HepG2 (cell line): ENCODE measurements around the gene VILL. TPM values are rescaled to one million over a fixed set of nuclear protein-coding genes. Genes with fewer than 3 reads are reported as not detected.

ENCODE experiments used
- HMGXB4 ChIP-seq, 2 experiments: sonication (generic) in 1 of 2; formaldehyde crosslinking in 1 of 2; IDR thresholded peaks; 2 replicates each; pipeline versions ENCODE4 v1.4.0 to v1.6.1; 2018 to 2020; ENCODE audit warnings: missing genetic modification reagents in 2 of 2, borderline replicate concordance in 1 of 2, low read depth in 1 of 2, mild to moderate bottlenecking in 1 of 2, missing biosample characterization in 1 of 2
- IRF1 ChIP-seq: sonication (generic); formaldehyde crosslinking; IDR thresholded peaks from 2 replicates; pipeline ENCODE4 v1.4.0; 2020; ENCODE audit warnings: low read depth, mild to moderate bottlenecking, missing genetic modification reagents
- MED1 ChIP-seq: sonication (generic); formaldehyde crosslinking; IDR thresholded peaks from 2 replicates; pipeline ENCODE4 v1.4.0; 2020; ENCODE audit warnings: missing genetic modification reagents
- PCBP1 ChIP-seq: fragments of 200-400 bp; formaldehyde crosslinking; IDR thresholded peaks from 2 replicates; pipeline ENCODE4 v1.6.1; 2017; ENCODE audit warnings: mild to moderate bottlenecking, low read depth, low read length, borderline replicate concordance
- REPIN1 ChIP-seq: sonication (generic); formaldehyde crosslinking; IDR thresholded peaks from 2 replicates; pipeline ENCODE4 v1.8.0; 2022; ENCODE audit warnings: missing genetic modification reagents, low read depth, mild to moderate bottlenecking, borderline replicate concordance
- RORA ChIP-seq: sonication (generic); formaldehyde crosslinking; IDR thresholded peaks from 2 replicates; pipeline ENCODE4 v1.5.0; 2020; ENCODE audit warnings: mild to moderate bottlenecking, missing genetic modification reagents, moderate library complexity
- ZBTB46 ChIP-seq: sonication (generic); formaldehyde crosslinking; IDR thresholded peaks from 2 replicates; pipeline ENCODE4 v1.4.0; 2020; ENCODE audit warnings: mild to moderate bottlenecking, missing genetic modification reagents, borderline replicate concordance
- ZKSCAN8 ChIP-seq: IDR thresholded peaks from 2 replicates; pipeline ENCODE4 v1.6.1; 2016; ENCODE audit warnings: borderline replicate concordance, missing genetic modification reagents, missing compliant biosample characterization
- ZNF333 ChIP-seq: sonication (generic); formaldehyde crosslinking; IDR thresholded peaks from 2 replicates; pipeline ENCODE4 v1.4.0; 2020; ENCODE audit warnings: mild to moderate bottlenecking, missing genetic modification reagents, borderline replicate concordance
- ZNF614 ChIP-seq: IDR thresholded peaks from 2 replicates; pipeline ENCODE4 v1.6.1; 2018; ENCODE audit warnings: missing biosample characterization, missing genetic modification reagents, inconsistent platforms, borderline replicate concordance
- ZNF660 ChIP-seq: sonication (generic); formaldehyde crosslinking; IDR thresholded peaks from 2 replicates; pipeline ENCODE4 v1.5.1; 2020; ENCODE audit warnings: mild to moderate bottlenecking, low read depth, missing genetic modification reagents, borderline replicate concordance
- ZNF670 ChIP-seq: sonication (generic); formaldehyde crosslinking; IDR thresholded peaks from 2 replicates; pipeline ENCODE4 v1.8.0; 2022; ENCODE audit warnings: mild to moderate bottlenecking, missing genetic modification reagents, borderline replicate concordance
- ZNF672 ChIP-seq: sonication (generic); formaldehyde crosslinking; IDR thresholded peaks from 2 replicates; pipeline ENCODE4 v1.8.1; 2022; ENCODE audit warnings: missing genetic modification reagents
- ZNF709 ChIP-seq: sonication (generic); formaldehyde crosslinking; IDR thresholded peaks from 2 replicates; pipeline ENCODE4 v1.5.0; 2020; ENCODE audit warnings: mild to moderate bottlenecking, missing genetic modification reagents
- polyA plus RNA-seq, 8 experiments: library from polyadenylated mRNA; depleted of rRNA in 3 of 8; stranded (reverse) in 7 of 8; unstranded in 1 of 8; fragments of >200 nt; fragmentation: Illumina TruSeq in 4 of 8; extraction: Trizol in 4 of 8; gene quantifications; 2 replicates each; pipeline versions ENCODE4 v1.2.1 to v1.2.3, GENCODE V29; 2011 to 2016; ENCODE audit warnings: low read depth in 4 of 8, missing spikeins in 1 of 8, mixed read lengths in 1 of 8; ENCODE audit not compliant: insufficient read depth in 1 of 8
- total RNA-seq, 5 experiments: library from RNA; depleted of rRNA; stranded (reverse); fragments of >200 nt; fragmentation: Illumina TruSeq; extraction: Trizol; gene quantifications; 2 replicates each; pipeline ENCODE4 v1.2.3, GENCODE V29; 2016; ENCODE audit warnings: low read depth in 1 of 5
- TF ChIP-seq, protein P1 (sequence below): sonication (generic); formaldehyde crosslinking; IDR thresholded peaks from 2 replicates; pipeline ENCODE4 v1.8.0; 2022; ENCODE audit warnings: low read depth, missing genetic modification reagents
- TF ChIP-seq, protein P2 (sequence below): sonication (generic); formaldehyde crosslinking; IDR thresholded peaks from 2 replicates; pipeline ENCODE4 v1.5.0; 2020; ENCODE audit warnings: mild to moderate bottlenecking, missing genetic modification reagents
- TF ChIP-seq, protein P3 (sequence below): sonication (generic); formaldehyde crosslinking; IDR thresholded peaks from 2 replicates; pipeline ENCODE4 v1.8.1; 2023; ENCODE audit warnings: missing genetic modification reagents, inconsistent platforms, borderline replicate concordance

The VILL gene
- total and polyA plus RNA-seq, 2 of the 13 experiments (the other 11 are each of a cell fraction or from before 2014, with no cell fraction given): 3.2 to 5.3 TPM

GRCh38 chr3:37995652-37996641 lies 5.4 kb downstream of the VILL start (continued):
- TF ChIP-seq ZBTB46 (CRISPR knock-in tag) (no peak), ZNF333 (CRISPR knock-in tag) (no peak), ZNF672 (CRISPR knock-in tag) (no peak), IRF1 (no peak), MED1 (peak; percentile 39; the same call in 1 of the 2 replicates), ZNF660 (CRISPR knock-in tag) (no peak), RORA (CRISPR knock-in tag) (no peak), PCBP1 (no peak), REPIN1 (no peak), ZNF614 (no peak), ZNF670 (CRISPR knock-in tag) (no peak), HMGXB4 (CRISPR knock-in tag; IDR thresholded peaks at IDR 0.05; ENCODE audit: borderline replicate concordance in 1 of 2, low read depth in 1 of 2) (peak in 1 of 2 experiments; percentile 21; a peak in 1 of 4 replicates), ZNF709 (CRISPR knock-in tag) (no peak), ZKSCAN8 (CRISPR knock-in tag) (no peak)
- TF ChIP-seq, protein P1, sequence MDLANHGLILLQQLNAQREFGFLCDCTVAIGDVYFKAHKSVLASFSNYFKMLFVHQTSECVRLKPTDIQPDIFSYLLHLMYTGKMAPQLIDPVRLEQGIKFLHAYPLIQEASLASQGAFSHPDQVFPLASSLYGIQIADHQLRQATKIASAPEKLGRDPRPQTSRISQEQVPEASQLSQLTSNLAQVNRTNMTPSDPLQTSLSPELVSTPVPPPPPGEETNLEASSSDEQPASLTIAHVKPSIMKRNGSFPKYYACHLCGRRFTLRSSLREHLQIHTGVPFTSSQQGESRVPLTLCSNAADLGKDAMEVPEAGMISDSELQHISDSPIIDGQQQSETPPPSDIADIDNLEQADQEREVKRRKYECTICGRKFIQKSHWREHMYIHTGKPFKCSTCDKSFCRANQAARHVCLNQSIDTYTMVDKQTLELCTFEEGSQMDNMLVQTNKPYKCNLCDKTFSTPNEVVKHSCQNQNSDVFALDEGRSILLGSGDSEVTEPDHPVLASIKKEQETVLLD (CRISPR knock-in tag): no peak
- TF ChIP-seq, protein P2, sequence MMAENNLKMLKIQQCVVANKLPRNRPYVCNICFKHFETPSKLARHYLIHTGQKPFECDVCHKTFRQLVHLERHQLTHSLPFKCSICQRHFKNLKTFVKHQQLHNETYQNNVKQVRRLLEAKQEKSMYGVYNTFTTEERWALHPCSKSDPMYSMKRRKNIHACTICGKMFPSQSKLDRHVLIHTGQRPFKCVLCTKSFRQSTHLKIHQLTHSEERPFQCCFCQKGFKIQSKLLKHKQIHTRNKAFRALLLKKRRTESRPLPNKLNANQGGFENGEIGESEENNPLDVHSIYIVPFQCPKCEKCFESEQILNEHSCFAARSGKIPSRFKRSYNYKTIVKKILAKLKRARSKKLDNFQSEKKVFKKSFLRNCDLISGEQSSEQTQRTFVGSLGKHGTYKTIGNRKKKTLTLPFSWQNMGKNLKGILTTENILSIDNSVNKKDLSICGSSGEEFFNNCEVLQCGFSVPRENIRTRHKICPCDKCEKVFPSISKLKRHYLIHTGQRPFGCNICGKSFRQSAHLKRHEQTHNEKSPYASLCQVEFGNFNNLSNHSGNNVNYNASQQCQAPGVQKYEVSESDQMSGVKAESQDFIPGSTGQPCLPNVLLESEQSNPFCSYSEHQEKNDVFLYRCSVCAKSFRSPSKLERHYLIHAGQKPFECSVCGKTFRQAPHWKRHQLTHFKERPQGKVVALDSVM (CRISPR knock-in tag): 0 out of 2 replicates have a peak, but pooled peaks have one; percentile 47
- TF ChIP-seq, protein P3, sequence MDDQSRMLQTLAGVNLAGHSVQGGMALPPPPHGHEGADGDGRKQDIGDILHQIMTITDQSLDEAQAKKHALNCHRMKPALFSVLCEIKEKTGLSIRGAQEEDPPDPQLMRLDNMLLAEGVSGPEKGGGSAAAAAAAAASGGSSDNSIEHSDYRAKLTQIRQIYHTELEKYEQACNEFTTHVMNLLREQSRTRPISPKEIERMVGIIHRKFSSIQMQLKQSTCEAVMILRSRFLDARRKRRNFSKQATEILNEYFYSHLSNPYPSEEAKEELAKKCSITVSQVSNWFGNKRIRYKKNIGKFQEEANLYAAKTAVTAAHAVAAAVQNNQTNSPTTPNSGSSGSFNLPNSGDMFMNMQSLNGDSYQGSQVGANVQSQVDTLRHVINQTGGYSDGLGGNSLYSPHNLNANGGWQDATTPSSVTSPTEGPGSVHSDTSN: no peak
